ENCODE data around the gene GEMIN8.

The GEMIN8 gene

GRCh38 chrX:14015941-14016340 is 13.8 kb downstream of the GEMIN8 start:
- peaks cover 0 to 3% of the 10 kb centered on the region in 2 donors for H3K9me3 ChIP-seq (ENCODE audit: control insufficient read depth in 2 of 2, low read length in 2 of 2)
- no peaks in the 10 kb centered on the region for H3K4me1 ChIP-seq (ENCODE audit: control insufficient read depth, insufficient read depth, low read length)
- H3K27me3 ChIP-seq (ENCODE audit: control insufficient read depth in 1 of 2, insufficient read depth in 2 of 2, low read length in 2 of 2), result no peaks in the 10 kb centered on the region
- no peak overlapping the region for H3K27ac ChIP-seq (ENCODE audit: low read length)
- H3K9ac ChIP-seq (ENCODE audit: low read length in 2 of 2), result no peak overlapping the region
- H3K36me3 ChIP-seq (ENCODE audit: control insufficient read depth in 2 of 2, insufficient read depth in 2 of 2, low read length in 2 of 2), result peaks cover 9 to 10% of the 10 kb centered on the region in 2 donors
- H3K4me3 ChIP-seq (ENCODE audit: low read length in 2 of 2), result no peak overlapping the region

DNA sequence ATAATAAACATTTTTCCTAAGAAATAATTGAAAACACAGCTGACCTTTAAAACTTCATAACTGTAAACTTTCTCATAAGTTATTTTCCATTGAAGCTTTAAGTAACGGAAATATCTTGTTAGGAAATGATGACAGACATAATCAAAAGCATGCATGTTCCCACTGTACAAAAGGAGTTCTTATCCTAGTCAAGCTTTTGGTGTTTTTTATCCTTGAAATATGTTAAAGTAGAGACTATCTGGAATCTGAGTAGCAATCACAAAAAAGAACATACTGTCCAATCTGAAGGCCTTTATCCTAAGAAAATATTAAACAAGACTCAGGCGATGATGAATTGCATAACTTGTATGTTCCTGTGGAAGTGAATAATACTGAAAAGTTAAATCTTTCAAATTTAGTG is 14.4 kb downstream of the GEMIN8 start:
- H3K4me3 ChIP-seq (ENCODE audit: low read length in 2 of 2), result no peak overlapping the region
- H3K4me1 ChIP-seq (ENCODE audit: control insufficient read depth, insufficient read depth, low read length), result no peaks in the 10 kb centered on the region
- peaks cover 9% of the 10 kb centered on the region in 2 donors for H3K36me3 ChIP-seq (ENCODE audit: control insufficient read depth in 2 of 2, insufficient read depth in 2 of 2, low read length in 2 of 2)
- H3K27me3 ChIP-seq (ENCODE audit: control insufficient read depth in 1 of 2, insufficient read depth in 2 of 2, low read length in 2 of 2), result no peaks in the 10 kb centered on the region
- H3K9ac ChIP-seq (ENCODE audit: low read length in 2 of 2), result no peak overlapping the region
- peaks cover 0 to 3% of the 10 kb centered on the region in 2 donors for H3K9me3 ChIP-seq (ENCODE audit: control insufficient read depth in 2 of 2, low read length in 2 of 2)
- no peak overlapping the region for H3K27ac ChIP-seq (ENCODE audit: low read length)

DNA sequence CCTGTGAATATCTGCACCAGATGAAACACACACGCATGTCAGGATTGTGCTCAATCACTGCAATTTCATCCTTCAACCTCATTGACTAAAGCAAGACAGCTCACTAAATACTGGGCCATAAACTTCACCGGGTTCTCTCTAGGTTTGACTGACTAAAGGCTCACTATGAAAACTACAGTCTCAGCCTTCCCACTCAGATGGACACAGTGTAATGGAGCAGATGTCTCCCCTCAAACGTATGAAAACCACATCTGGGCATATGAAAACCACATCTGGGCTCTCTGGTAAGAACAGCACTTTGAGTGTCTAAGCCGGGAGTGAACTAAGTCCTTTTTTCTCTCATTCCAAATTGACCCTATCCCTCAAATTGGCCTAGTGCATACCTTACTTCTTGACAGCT is 15.2 kb downstream of the GEMIN8 start:
- Histone ChIP-seq H3K9me3 (ENCODE audit: control insufficient read depth in 2 of 2, low read length in 2 of 2) (peaks cover 0 to 3% of the 10 kb centered on the region in 2 donors), H3K27ac (ENCODE audit: low read length) (no peak overlapping the region), H3K4me1 (ENCODE audit: control insufficient read depth, insufficient read depth, low read length) (no peaks in the 10 kb centered on the region), H3K36me3 (ENCODE audit: control insufficient read depth in 2 of 2, insufficient read depth in 2 of 2, low read length in 2 of 2) (peaks cover 3 to 6% of the 10 kb centered on the region in 2 donors), H3K4me3 (ENCODE audit: low read length in 2 of 2) (no peak overlapping the region), H3K27me3 (ENCODE audit: control insufficient read depth in 1 of 2, insufficient read depth in 2 of 2, low read length in 2 of 2) (no peaks in the 10 kb centered on the region), H3K9ac (ENCODE audit: low read length in 2 of 2) (no peak overlapping the region)

- Histone ChIP-seq H3K27ac (ENCODE audit: low read length) (no peak overlapping the region), H3K9ac (ENCODE audit: low read length in 2 of 2) (no peak overlapping the region)
Observed at GRCh38 chrX:14013054-14013453, 16.6 kb downstream of the GEMIN8 start.

DNA sequence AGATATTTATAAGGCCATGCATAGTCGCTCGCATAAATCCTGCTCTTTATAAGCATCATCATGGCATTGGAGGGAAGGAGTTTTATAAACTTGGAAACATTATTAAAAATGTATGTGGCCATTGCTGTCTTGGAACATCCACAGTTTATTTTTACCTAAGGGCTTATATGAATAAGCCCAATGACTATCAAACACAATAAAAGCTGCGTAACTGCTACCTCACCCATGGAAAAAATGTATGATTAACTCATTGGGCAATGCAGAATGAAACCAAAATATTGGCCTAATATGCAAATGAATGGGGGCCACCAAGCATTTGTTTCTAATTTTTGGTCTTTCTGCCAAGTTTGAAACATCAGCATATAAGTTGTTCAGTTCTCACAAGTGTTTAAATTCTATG is 19.1 kb downstream of the GEMIN8 start:
- Histone ChIP-seq H3K4me1 (ENCODE audit: control insufficient read depth, insufficient read depth, low read length) (no peaks in the 10 kb centered on the region), H3K4me3 (ENCODE audit: low read length in 2 of 2) (no peak overlapping the region), H3K27me3 (ENCODE audit: control insufficient read depth in 1 of 2, insufficient read depth in 2 of 2, low read length in 2 of 2) (no peaks in the 10 kb centered on the region), H3K27ac (ENCODE audit: low read length) (no peak overlapping the region), H3K36me3 (ENCODE audit: control insufficient read depth in 2 of 2, insufficient read depth in 2 of 2, low read length in 2 of 2) (peaks cover 8 to 10% of the 10 kb centered on the region in 2 donors), H3K9ac (ENCODE audit: low read length in 2 of 2) (no peak overlapping the region), H3K9me3 (ENCODE audit: control insufficient read depth in 2 of 2, low read length in 2 of 2) (peaks cover 0 to 3% of the 10 kb centered on the region in 2 donors)

More at GRCh38 chrX:14013054-14013453, 16.6 kb downstream of the GEMIN8 start:
- Histone ChIP-seq H3K4me1 (ENCODE audit: control insufficient read depth, insufficient read depth, low read length) (no peaks in the 10 kb centered on the region), H3K36me3 (ENCODE audit: control insufficient read depth in 2 of 2, insufficient read depth in 2 of 2, low read length in 2 of 2) (peaks cover 6 to 10% of the 10 kb centered on the region in 2 donors), H3K27me3 (ENCODE audit: control insufficient read depth in 1 of 2, insufficient read depth in 2 of 2, low read length in 2 of 2) (no peaks in the 10 kb centered on the region), H3K9me3 (ENCODE audit: control insufficient read depth in 2 of 2, low read length in 2 of 2) (peaks cover 0 to 3% of the 10 kb centered on the region in 2 donors), H3K4me3 (ENCODE audit: low read length in 2 of 2) (no peak overlapping the region)

DNA sequence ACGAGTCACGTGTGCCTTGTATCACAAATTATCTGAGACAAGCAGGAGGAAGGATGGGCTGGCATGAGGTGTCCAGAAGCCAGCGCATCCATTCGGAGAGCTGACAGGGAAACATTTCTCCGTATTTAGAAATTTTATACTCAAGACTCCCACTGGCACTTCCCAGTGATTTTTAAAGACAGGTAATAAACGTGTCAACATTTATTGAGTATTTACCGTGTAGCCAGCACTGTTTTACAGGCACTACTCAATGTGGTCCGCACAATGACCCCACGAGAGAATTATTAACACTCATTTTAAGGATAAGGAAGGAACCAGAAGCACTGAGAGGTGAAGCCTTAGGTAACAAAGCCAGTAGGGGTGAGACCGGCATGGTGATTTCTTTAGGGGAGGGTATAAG is 23.2 kb downstream of the GEMIN8 start:
- Histone ChIP-seq H3K9me3 (ENCODE audit: control insufficient read depth in 2 of 2, low read length in 2 of 2) (peaks cover 0 to 2% of the 10 kb centered on the region in 2 donors), H3K9ac (ENCODE audit: low read length in 2 of 2) (no peak overlapping the region), H3K36me3 (ENCODE audit: control insufficient read depth in 2 of 2, insufficient read depth in 2 of 2, low read length in 2 of 2) (peaks cover 8 to 9% of the 10 kb centered on the region in 2 donors), H3K4me1 (ENCODE audit: control insufficient read depth, insufficient read depth, low read length) (no peaks in the 10 kb centered on the region), H3K27ac (ENCODE audit: low read length) (no peak overlapping the region), H3K4me3 (ENCODE audit: low read length in 2 of 2) (no peak overlapping the region), H3K27me3 (ENCODE audit: control insufficient read depth in 1 of 2, insufficient read depth in 2 of 2, low read length in 2 of 2) (peaks cover 0 to 3% of the 10 kb centered on the region in 2 donors)

- no peak overlapping the region for H3K27ac ChIP-seq (ENCODE audit: low read length)
Observed at GRCh38 chrX:14003876-14004425, 25.7 kb downstream of the GEMIN8 start.

GRCh38 chrX:14003028-14003427 is 26.7 kb downstream of the GEMIN8 start:
- Histone ChIP-seq H3K9ac (ENCODE audit: low read length in 2 of 2) (no peak overlapping the region), H3K27ac (ENCODE audit: low read length) (no peak overlapping the region), H3K4me1 (ENCODE audit: control insufficient read depth, insufficient read depth, low read length) (no peaks in the 10 kb centered on the region), H3K4me3 (ENCODE audit: low read length in 2 of 2) (no peak overlapping the region), H3K27me3 (ENCODE audit: control insufficient read depth in 1 of 2, insufficient read depth in 2 of 2, low read length in 2 of 2) (peaks cover 0 to 3% of the 10 kb centered on the region in 2 donors), H3K36me3 (ENCODE audit: control insufficient read depth in 2 of 2, insufficient read depth in 2 of 2, low read length in 2 of 2) (peaks cover 2% of the 10 kb centered on the region in 2 donors), H3K9me3 (ENCODE audit: control insufficient read depth in 2 of 2, low read length in 2 of 2) (peaks cover 0 to 2% of the 10 kb centered on the region in 2 donors)

More at GRCh38 chrX:14003876-14004425, 25.7 kb downstream of the GEMIN8 start:
- peaks cover 6 to 9% of the 10 kb centered on the region in 2 donors for H3K36me3 ChIP-seq (ENCODE audit: control insufficient read depth in 2 of 2, insufficient read depth in 2 of 2, low read length in 2 of 2)
- H3K27me3 ChIP-seq (ENCODE audit: control insufficient read depth in 1 of 2, insufficient read depth in 2 of 2, low read length in 2 of 2), result peaks cover 0 to 3% of the 10 kb centered on the region in 2 donors
- H3K9me3 ChIP-seq (ENCODE audit: control insufficient read depth in 2 of 2, low read length in 2 of 2), result peaks cover 0 to 2% of the 10 kb centered on the region in 2 donors
- no peaks in the 10 kb centered on the region for H3K4me1 ChIP-seq (ENCODE audit: control insufficient read depth, insufficient read depth, low read length)
- no peak overlapping the region for H3K4me3 ChIP-seq (ENCODE audit: low read length in 2 of 2)
- no peak overlapping the region for H3K9ac ChIP-seq (ENCODE audit: low read length in 2 of 2)

DNA sequence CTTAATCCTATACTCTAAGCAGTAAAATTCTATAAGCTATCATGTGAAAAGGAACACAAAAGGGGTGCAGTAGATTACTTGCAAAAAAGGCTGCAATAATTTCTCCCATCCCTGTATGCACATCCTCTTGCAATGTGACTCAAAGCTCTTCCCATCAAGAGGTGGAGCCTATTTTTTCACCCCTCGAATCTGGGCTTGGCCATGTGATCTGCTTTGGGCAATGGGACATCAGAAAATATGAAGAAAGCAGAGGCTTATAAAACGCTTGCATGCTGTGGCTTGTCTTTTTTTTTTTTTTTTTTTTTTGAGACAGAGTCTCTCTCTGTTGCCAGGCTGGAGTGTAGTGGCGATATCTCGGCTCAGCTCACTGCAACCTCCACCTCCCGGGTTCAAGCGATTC is 33.0 kb downstream of the GEMIN8 start:
- Histone ChIP-seq H3K27ac (ENCODE audit: low read length) (no peak overlapping the region), H3K4me1 (ENCODE audit: control insufficient read depth, insufficient read depth, low read length) (no peaks in the 10 kb centered on the region), H3K36me3 (ENCODE audit: control insufficient read depth in 2 of 2, insufficient read depth in 2 of 2, low read length in 2 of 2) (no peaks in the 10 kb centered on the region)

GRCh38 chrX:13994536-13995080 is 35.1 kb downstream of the GEMIN8 start:
- H3K27ac ChIP-seq (ENCODE audit: low read length), result no peak overlapping the region
- no peak overlapping the region for H3K9ac ChIP-seq (ENCODE audit: low read length in 2 of 2)
- no peaks in the 10 kb centered on the region for H3K4me1 ChIP-seq (ENCODE audit: control insufficient read depth, insufficient read depth, low read length)
- no peaks in the 10 kb centered on the region for H3K36me3 ChIP-seq (ENCODE audit: control insufficient read depth in 2 of 2, insufficient read depth in 2 of 2, low read length in 2 of 2)
- no peaks in the 10 kb centered on the region for H3K9me3 ChIP-seq (ENCODE audit: control insufficient read depth in 2 of 2, low read length in 2 of 2)
- H3K4me3 ChIP-seq (ENCODE audit: low read length in 2 of 2), result no peak overlapping the region
- H3K27me3 ChIP-seq (ENCODE audit: control insufficient read depth in 1 of 2, insufficient read depth in 2 of 2, low read length in 2 of 2), result peaks cover 0 to 10% of the 10 kb centered on the region in 2 donors

More for the DNA sequence above, 33.0 kb downstream of the GEMIN8 start:
- H3K27me3 ChIP-seq (ENCODE audit: control insufficient read depth in 1 of 2, insufficient read depth in 2 of 2, low read length in 2 of 2), result peaks cover 0 to 8% of the 10 kb centered on the region in 2 donors
- no peaks in the 10 kb centered on the region for H3K9me3 ChIP-seq (ENCODE audit: control insufficient read depth in 2 of 2, low read length in 2 of 2)
- H3K4me3 ChIP-seq (ENCODE audit: low read length in 2 of 2), result no peak overlapping the region
- no peak overlapping the region for H3K9ac ChIP-seq (ENCODE audit: low read length in 2 of 2)

- H3K9ac ChIP-seq (ENCODE audit: low read length in 2 of 2), result no peak overlapping the region
- H3K4me1 ChIP-seq (ENCODE audit: control insufficient read depth, insufficient read depth, low read length), result no peaks in the 10 kb centered on the region
- H3K4me3 ChIP-seq (ENCODE audit: low read length in 2 of 2), result no peak overlapping the region
- no peaks in the 10 kb centered on the region for H3K9me3 ChIP-seq (ENCODE audit: control insufficient read depth in 2 of 2, low read length in 2 of 2)
- peaks cover 0 to 10% of the 10 kb centered on the region in 2 donors for H3K27me3 ChIP-seq (ENCODE audit: control insufficient read depth in 1 of 2, insufficient read depth in 2 of 2, low read length in 2 of 2)
- H3K27ac ChIP-seq (ENCODE audit: low read length), result no peak overlapping the region
- no peaks in the 10 kb centered on the region for H3K36me3 ChIP-seq (ENCODE audit: control insufficient read depth in 2 of 2, insufficient read depth in 2 of 2, low read length in 2 of 2)
Observed at GRCh38 chrX:13994104-13994503, 35.6 kb downstream of the GEMIN8 start.
